ENCODE data around the gene CAPN10. TPM values are rescaled to one million over a fixed set of nuclear protein-coding genes. Genes with fewer than 3 reads are reported as not detected.

CAPN10 gene
- total RNA-seq, 2 donors from 2014 or later: 64.2 to 82.9 TPM

DNA sequence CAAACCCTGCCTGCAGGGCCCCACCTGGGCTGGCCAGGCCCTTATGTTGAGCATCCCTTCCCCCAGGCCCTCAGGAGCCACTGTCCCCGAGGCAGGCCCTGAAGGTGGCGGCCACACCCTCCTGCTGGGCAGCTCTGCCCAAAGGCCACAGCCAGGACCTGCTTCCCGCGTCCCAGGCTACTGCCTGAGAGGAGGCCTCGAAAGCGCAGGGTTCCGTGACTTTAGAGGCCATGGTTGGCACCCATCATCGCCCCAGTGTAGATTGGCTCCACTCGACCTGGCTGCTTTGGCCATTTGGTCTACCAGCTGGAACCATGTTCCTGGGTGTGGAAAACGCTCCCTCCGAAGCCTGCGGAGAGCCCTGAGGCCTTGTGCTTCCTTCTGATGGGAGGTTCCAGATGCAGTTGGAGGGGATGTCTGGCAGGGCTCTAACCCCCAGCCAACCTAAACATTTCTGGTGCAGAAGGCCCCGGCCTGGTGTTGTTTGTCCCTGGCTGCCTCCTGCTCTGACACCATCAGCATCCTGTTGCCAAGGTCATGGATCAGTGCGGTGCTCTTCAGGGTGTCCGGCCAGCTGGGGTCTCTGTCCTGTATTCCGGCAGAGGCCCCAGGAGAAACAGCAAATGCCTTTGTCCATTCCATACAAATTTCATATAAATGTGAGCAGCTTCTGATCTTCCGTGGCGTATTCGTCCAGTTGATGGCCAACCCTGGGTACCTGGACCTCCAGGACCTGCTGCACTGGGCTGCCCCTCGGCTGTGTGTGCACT, 14.7 kb downstream of the CAPN10 start:
- Mint-ChIP-seq H3K27me3 (no peaks in the 10 kb centered on the region), H3K4me3 (no peak overlapping the region), H3K27ac (no peak overlapping the region), H3K4me1 (peaks cover 2% of the 10 kb centered on the region), H3K36me3 (ENCODE audit: low read depth) (no peaks in the 10 kb centered on the region)
- ATAC-seq (no peak), DNase-seq (peak in 2 of 3 donors; percentile 6 to 10)
- H3K9me3 ChIP-seq (ENCODE audit: control insufficient read depth, low read length, poor library complexity, severe bottlenecking): no peaks in the 10 kb centered on the region

DNA sequence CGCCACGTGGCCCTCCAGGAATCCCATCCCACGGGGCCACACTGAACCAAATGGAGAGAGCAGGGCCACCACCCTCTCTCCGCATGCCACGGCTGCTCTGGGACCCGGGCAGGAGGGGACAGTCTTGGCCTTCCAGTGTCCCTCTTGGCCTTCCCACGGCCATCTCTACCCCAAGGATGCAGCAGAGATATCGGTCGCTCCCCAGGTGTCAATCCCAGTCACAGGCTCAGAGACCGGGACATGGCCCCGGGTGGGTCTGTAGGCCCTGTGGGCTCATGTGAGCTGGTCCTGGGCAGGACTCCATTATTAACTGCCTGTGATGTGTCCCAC, 15.3 kb downstream of the CAPN10 start:
- Mint-ChIP-seq H3K4me3 (no peak overlapping the region), H3K36me3 (ENCODE audit: low read depth) (no peaks in the 10 kb centered on the region), H3K27ac (no peak overlapping the region), H3K4me1 (peaks cover 2% of the 10 kb centered on the region), H3K27me3 (no peaks in the 10 kb centered on the region)
- no peaks in the 10 kb centered on the region for H3K9me3 ChIP-seq (ENCODE audit: control insufficient read depth, low read length, poor library complexity, severe bottlenecking)
- no peak for ATAC-seq
- peak in 1 of 3 donors; percentile 8 for DNase-seq

DNA sequence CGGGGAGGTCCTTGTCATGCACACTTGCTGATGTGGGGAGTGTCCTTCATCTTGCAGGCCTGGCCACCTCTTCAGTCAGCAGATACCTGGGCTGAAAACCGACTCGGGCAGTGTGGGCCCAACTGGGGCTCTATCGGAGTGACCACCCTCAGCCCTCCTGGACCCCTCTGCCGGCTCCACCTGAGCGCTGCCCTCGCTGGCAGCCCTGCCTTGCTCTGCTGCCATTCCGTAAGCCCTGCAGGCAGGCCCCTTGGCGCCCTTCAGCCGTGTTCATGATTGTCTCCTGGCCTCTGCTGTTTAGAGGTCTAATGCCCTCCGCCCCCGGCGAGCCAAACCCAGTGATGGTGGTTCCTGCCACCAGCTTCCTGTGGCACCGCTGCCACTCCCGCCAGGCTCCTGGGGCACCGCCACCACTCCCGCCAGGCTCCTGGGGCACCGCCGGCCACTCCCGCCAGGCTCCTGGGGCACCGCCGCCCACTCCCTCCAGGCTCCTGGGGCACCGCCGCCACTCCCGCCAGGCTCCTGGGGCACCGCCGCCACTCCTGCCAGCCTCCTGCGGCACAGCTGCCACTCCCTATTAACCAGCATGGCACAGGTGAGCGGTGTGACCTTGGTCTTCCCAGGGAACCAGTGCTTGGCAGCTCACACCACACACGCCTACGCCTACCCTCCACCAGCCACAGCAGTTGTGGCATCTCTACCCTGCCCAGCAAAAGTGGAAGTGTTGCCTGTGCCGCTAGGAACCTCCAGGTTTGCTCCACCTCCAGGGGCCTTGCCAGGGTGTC, 15.9 kb downstream of the CAPN10 start:
- no peaks in the 10 kb centered on the region for H3K36me3 Mint-ChIP-seq (ENCODE audit: low read depth)
- no peak overlapping the region for H3K4me3 Mint-ChIP-seq
- no peaks in the 10 kb centered on the region for H3K27me3 Mint-ChIP-seq
- H3K4me1 Mint-ChIP-seq: peaks cover 2% of the 10 kb centered on the region
- DNase-seq: peak in 1 of 3 donors; percentile 5
- no peak for ATAC-seq
- H3K27ac Mint-ChIP-seq: no peak overlapping the region
- no peaks in the 10 kb centered on the region for H3K9me3 ChIP-seq (ENCODE audit: control insufficient read depth, low read length, poor library complexity, severe bottlenecking)

DNA sequence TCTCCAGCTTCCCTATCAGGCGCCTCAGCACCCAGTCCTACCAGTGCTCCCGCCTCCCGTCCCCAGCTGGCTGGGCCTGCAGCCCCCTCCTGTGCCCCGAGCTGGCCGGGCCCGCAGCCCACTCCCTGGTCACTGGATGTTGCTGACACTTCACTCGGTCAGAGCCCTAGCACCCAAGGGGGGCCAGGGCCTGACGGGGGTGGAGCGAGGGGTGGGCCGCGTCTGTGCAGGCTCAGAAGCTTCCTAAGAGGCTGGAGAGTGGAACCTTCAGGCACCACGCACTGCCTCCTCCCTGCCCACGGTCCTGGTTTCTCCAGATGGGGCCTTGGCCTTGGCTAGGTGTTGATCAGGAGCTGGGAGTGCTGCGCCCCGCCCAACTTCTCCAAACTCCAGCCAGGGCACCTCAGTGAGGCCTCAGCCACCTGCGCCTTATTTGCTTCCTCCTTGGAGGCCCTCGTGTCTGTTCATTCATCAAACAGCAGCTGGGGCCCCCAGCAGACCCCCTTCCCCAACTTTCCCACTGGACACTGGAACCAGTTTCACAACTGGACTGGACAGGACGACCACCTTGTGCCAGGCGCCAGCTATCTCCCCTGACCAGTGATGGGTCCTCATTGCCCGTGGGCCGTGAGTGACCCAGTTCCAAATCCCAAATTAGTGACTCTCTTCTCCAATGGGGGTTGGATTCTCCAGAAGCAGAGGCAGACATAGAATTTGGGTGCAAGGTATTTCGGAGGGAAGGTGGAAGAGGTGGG, 16.7 kb downstream of the CAPN10 start:
- peak in 1 of 3 donors; percentile 5 for DNase-seq

DNA sequence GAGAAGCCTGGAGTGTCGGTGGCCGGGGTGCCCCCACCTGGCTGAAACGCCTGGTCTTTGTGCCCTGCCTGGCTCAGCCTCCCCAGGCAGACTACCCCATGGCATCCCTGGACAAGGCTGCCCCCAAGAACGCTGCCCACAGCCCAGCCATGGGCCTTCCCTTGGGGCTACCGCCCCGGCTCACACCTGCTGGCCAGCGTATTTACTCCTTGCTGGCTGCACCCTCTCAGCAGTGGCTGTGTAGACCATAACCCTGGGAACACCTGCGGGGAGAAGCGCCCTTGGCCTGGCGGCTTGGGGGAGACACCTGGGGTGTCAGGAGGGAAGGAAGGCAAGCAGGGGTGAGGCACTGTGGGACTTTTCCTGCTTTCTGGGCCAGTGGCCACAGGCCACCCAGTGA, 17.3 kb downstream of the CAPN10 start:
- H3K9me3 ChIP-seq (ENCODE audit: control insufficient read depth, low read length, poor library complexity, severe bottlenecking): no peaks in the 10 kb centered on the region
- ATAC-seq (no peak), DNase-seq (peak in 1 of 3 donors; percentile 6)
- H3K36me3 Mint-ChIP-seq (ENCODE audit: low read depth): no peaks in the 10 kb centered on the region
- peaks cover 7% of the 10 kb centered on the region for H3K4me1 Mint-ChIP-seq
- no peak overlapping the region for H3K4me3 Mint-ChIP-seq
- no peaks in the 10 kb centered on the region for H3K27me3 Mint-ChIP-seq
- H3K27ac Mint-ChIP-seq: no peak overlapping the region

More for the DNA sequence above, 16.7 kb downstream of the CAPN10 start:
- H3K27me3 Mint-ChIP-seq: no peaks in the 10 kb centered on the region
- peaks cover 7% of the 10 kb centered on the region for H3K4me1 Mint-ChIP-seq
- H3K9me3 ChIP-seq (ENCODE audit: control insufficient read depth, low read length, poor library complexity, severe bottlenecking): no peaks in the 10 kb centered on the region
- no peaks in the 10 kb centered on the region for H3K36me3 Mint-ChIP-seq (ENCODE audit: low read depth)
- no peak overlapping the region for H3K27ac Mint-ChIP-seq
- no peak for ATAC-seq
- no peak overlapping the region for H3K4me3 Mint-ChIP-seq

DNA sequence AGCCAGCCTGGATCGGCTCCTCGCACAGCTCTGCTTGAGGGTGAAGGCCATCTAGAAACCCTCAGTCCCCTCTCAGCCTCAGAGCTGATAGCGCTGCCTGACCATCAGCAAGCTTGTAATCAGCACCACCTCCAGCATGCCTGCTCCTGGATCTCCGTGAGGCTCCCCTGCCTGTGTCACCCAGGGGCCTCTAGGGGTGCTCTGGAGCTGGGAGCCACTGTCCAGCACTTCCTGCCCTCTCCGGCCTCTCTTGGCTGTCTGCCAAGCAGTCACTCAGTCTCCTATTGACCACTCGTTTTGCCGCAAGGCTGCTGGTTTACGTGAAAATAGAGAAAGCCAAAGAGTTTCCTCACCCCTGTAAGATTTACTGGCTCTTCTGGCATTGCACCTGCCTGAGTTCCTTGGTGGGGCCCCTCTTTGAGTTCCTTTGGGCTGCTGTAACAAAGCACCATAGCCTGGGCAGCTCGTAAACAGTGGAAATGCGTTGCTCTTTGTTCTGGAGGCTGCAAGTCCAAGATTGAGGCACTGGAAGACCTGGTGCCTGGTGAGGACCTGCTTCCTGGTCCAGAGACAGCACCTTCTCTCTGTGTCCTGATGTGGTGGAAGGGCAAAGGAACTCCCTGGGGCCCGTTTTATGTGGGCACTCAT, 17.9 kb downstream of the CAPN10 start:
- Mint-ChIP-seq H3K4me1 (peaks cover 7% of the 10 kb centered on the region), H3K4me3 (no peak overlapping the region), H3K36me3 (ENCODE audit: low read depth) (no peaks in the 10 kb centered on the region), H3K27ac (no peak overlapping the region), H3K27me3 (no peaks in the 10 kb centered on the region)
- H3K9me3 ChIP-seq (ENCODE audit: control insufficient read depth, low read length, poor library complexity, severe bottlenecking): no peaks in the 10 kb centered on the region
- ATAC-seq (no peak), DNase-seq (peak in 1 of 3 donors; percentile 5)

DNA sequence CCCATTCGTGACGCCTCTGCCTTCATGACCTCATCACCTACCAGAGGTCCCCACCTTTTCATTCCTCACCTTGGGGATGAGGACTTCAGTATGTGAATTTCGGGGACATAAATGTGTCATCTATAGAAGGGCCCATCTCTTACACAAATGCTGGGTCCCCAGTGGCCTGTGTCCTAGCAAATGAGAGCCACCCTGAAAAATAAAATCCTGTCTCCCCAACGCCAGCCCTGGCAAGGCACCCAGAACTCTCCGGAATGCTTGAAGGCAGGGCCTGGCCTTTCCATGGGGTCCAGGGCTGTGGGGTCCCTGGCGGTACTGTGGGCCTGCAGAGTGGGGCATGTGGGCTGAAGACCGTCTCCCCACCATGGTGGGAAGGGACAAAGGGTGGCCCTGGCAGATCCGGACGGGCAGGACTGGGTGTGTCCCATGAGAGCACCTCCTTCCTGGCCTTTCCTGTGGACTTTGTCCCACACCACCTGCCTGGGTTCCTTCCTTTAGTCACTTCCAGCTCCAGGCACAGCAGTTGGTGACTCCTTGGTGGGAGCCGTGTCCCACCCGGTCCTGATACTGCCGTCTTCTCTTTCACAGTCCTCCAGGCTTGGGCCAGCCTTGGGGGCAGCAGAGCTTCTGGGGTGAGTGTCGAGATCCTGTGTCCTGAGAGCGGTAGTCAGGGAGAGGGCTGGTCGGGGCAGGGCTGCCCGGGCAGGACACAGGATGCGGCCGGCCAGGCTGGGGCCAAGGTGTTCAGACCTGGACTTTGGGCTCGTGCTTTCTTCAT, 18.6 kb downstream of the CAPN10 start:
- DNase-seq: peak in 1 of 3 donors; percentile 6
- H3K27me3 Mint-ChIP-seq: no peaks in the 10 kb centered on the region
- no peaks in the 10 kb centered on the region for H3K9me3 ChIP-seq (ENCODE audit: control insufficient read depth, low read length, poor library complexity, severe bottlenecking)
- H3K27ac Mint-ChIP-seq: no peak overlapping the region
- no peaks in the 10 kb centered on the region for H3K36me3 Mint-ChIP-seq (ENCODE audit: low read depth)
- ATAC-seq: no peak
- no peak overlapping the region for H3K4me3 Mint-ChIP-seq
- H3K4me1 Mint-ChIP-seq: peaks cover 5% of the 10 kb centered on the region

DNA sequence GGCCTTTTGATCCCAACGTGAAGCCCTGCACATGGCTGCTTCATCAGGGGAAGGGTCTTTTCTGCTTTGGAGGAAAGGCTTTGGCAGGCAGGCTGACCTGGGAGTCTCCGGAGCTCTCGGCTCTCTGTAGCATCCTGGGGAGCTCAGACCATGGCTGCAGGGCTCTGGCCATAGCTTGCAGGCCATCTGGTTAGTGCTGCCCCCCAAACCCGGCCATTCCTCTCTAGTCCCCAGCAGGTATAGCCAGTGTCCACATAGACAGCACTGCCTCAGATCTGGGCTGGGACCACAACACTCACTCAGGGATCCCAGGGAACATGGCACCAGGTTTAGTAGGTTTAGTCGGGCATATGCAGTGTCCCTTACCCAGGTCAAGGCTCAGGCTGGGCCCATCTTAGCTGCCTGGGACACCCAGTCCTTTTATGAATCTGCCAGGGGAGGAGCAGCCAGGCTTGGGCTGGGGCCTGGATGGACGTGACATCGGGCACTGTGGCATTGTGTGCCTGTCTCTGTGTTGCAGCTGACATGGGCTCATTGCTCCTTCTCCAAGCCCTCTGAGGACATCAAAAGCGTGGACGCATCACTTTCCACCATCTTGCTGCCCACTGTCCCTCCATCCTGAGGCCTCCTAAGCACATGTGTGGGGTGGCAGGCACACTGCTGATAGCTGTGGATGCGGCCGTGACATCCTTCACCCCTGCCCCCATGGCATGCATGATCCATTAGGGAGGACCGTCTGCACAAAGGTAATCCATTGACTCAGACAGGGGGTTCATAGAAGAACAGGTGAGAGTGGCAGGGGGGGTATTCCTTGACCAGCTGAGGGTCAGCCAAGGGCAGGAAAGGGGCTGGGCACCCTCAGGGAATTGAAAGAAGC, 19.6 kb downstream of the CAPN10 start:
- DNase-seq (peak in 1 of 3 donors; percentile 5), ATAC-seq (no peak)
- H3K27me3 Mint-ChIP-seq: no peaks in the 10 kb centered on the region
- H3K27ac Mint-ChIP-seq: no peak overlapping the region
- H3K4me1 Mint-ChIP-seq: peaks cover 5% of the 10 kb centered on the region
- no peaks in the 10 kb centered on the region for H3K9me3 ChIP-seq (ENCODE audit: control insufficient read depth, low read length, poor library complexity, severe bottlenecking)
- peaks cover under 1% of the 10 kb centered on the region for H3K36me3 Mint-ChIP-seq (ENCODE audit: low read depth)
- no peak overlapping the region for H3K4me3 Mint-ChIP-seq

DNA sequence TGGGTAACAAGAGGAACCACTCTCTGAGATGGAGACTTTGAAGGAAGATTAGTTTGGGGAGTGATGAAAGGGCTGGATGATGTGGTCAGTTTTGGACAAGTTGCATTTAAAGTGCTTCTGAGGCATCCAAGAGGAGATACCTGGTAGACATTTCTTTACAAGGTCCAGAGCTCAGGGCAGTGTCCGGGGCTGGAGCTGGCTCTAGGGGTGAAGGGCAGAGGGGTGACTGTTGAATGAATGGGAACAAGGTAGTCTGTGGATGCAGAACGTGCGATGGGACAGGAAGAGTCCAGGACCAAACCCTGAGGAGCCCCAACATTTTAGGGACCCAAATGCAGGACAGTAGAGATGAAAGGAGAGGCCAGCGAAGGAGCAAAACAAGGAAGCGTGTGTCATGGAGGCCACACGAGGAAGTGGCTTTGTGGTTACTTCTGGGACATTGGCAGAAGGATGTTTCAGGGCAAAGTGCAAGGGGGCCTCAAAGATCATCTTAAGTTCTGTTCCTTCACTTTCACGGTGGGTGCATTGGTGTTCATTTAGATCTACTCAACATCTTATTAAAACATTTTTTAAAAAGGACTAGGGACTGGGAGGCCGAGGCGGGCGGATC, 25.2 kb downstream of the CAPN10 start:
- Mint-ChIP-seq H3K4me3 (peak overlapping the region; percentile 33), H3K36me3 (ENCODE audit: low read depth) (peaks cover 3% of the 10 kb centered on the region), H3K27ac (peak overlapping the region; percentile 42), H3K4me1 (peaks cover 13% of the 10 kb centered on the region), H3K27me3 (no peaks in the 10 kb centered on the region)
- DNase-seq (peak in 1 of 3 donors; percentile 3), ATAC-seq (no peak)
- H3K9me3 ChIP-seq (ENCODE audit: control insufficient read depth, low read length, poor library complexity, severe bottlenecking): no peaks in the 10 kb centered on the region

DNA sequence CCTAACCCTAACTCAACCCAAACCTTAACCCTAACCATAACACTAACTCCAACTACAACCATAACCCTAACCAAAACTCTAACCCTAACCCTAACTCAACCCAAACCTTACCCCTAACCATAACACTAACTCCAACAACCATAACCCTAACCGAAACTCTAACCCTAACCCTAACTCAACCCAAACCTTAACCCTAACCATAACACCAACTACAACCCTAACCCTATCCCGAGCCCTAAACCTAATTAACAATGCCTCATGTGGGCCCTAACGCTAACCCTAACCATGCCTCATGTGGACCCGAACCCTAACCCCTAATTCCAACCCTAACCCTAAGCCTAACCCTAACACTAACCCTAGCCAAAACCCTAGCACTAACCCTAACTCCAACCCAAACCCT, 27.2 kb downstream of the CAPN10 start:
- DNase-seq: no peak
- ATAC-seq: no peak
- no peaks in the 10 kb centered on the region for H3K9me3 ChIP-seq (ENCODE audit: control insufficient read depth, low read length, poor library complexity, severe bottlenecking)
- Mint-ChIP-seq H3K27ac (no peak overlapping the region), H3K27me3 (no peaks in the 10 kb centered on the region), H3K4me3 (no peak overlapping the region), H3K36me3 (ENCODE audit: low read depth) (peaks cover 3% of the 10 kb centered on the region), H3K4me1 (peaks cover 9% of the 10 kb centered on the region)

DNA sequence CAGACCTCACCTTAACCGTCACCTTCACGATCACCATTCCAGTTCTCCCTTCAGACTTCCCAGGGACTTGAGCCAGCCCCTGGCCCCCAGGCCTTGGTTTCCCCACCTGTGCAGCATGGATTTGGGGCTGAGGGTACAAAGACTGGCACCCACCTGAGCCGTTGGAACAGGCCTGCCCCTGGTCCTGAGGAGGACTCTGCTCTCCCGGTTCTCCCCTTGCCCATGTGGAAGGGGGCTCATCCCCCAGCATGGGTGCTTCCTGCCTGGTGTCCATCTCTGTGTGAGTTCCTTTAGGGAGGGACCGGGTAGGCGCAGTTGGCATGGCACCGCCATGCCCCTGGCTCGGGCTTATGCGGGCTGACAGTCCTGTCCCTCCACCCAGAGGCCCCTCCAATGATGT, 27.9 kb downstream of the CAPN10 start:
- Mint-ChIP-seq H3K27me3 (no peaks in the 10 kb centered on the region), H3K4me3 (no peak overlapping the region), H3K4me1 (peaks cover 9% of the 10 kb centered on the region), H3K27ac (no peak overlapping the region), H3K36me3 (ENCODE audit: low read depth) (peaks cover 3% of the 10 kb centered on the region)
- ATAC-seq: no peak
- no peak for DNase-seq
- H3K9me3 ChIP-seq (ENCODE audit: control insufficient read depth, low read length, poor library complexity, severe bottlenecking): no peaks in the 10 kb centered on the region
